Body of pancreas (tissue), 4 donors: Measurements from ENCODE around the gene ADGRL3.

Experiments used
- POLR2A ChIP-seq, 3 donors: fragments of 450-650 bp; IDR thresholded peaks; one replicate each; pipeline ENCODE4 v1.6.1; 2016; ENCODE audit warnings: antibody characterized with exemption in 3 of 3, mild to moderate bottlenecking in 2 of 3
- TF ChIP-seq, protein P1 (sequence below), 7 experiments: fragments of 450-650 bp in 4 of 7; fragments of 200-600 bp in 3 of 7; sonication (generic) in 3 of 7; IDR thresholded peaks; one replicate each; pipeline ENCODE4 v1.5.1; 2016 to 2019; ENCODE audit warnings: antibody characterized with exemption in 7 of 7

DNA sequence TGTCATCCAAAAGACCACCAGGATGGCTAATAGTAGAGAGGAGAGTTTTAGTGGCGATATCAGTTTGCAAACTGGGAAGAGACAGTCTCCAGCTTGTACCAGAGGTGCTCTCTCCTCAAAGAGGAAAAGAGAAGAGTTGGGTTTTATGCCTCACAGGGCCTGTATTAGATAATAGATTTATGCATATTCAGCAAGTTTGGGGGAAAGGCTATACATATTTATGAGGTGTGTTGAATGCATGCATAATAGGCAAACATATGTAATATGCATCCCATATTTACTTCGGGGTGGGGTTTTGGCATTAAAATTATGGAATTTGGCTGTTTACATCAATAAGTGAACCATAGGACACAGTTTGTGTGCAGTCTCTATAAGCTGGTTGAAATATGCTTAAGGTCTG lies 22.8 kb upstream of the ADGRL3 start:
- TF ChIP-seq, protein P1, sequence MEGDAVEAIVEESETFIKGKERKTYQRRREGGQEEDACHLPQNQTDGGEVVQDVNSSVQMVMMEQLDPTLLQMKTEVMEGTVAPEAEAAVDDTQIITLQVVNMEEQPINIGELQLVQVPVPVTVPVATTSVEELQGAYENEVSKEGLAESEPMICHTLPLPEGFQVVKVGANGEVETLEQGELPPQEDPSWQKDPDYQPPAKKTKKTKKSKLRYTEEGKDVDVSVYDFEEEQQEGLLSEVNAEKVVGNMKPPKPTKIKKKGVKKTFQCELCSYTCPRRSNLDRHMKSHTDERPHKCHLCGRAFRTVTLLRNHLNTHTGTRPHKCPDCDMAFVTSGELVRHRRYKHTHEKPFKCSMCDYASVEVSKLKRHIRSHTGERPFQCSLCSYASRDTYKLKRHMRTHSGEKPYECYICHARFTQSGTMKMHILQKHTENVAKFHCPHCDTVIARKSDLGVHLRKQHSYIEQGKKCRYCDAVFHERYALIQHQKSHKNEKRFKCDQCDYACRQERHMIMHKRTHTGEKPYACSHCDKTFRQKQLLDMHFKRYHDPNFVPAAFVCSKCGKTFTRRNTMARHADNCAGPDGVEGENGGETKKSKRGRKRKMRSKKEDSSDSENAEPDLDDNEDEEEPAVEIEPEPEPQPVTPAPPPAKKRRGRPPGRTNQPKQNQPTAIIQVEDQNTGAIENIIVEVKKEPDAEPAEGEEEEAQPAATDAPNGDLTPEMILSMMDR (IDR thresholded peaks at IDR 0.05), result no peak
- TF ChIP-seq POLR2A (IDR thresholded peaks at IDR 0.05), result no peak
